ENCODE measurements around the gene WDR5B.
"Not testable (repeated sequence)": the region's sequence is repeated elsewhere in the genome, so short reads cannot be mapped to it uniquely, and the experiment has no call there.

DNA sequence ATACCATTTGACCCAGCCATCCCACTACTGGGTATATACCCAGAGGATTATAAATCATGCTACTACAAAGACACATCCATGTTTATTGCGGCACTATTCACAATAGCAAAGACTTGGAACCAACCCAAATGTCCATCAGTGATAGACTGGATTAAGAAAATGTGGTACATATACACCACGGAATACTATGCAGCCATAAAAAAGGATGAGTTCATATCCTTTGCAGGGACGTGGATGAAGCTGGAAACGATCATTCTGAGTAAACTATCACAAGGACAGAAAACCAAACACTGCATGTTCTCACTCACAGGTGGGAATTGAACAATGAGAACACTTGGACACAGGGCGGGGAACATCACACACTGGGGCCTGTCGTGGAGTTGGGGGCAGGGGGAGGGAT lies 32.4 kb upstream of the WDR5B start:
- TF ChIP-seq EZH2 (IDR thresholded peaks at IDR 0.05); POLR2AphosphoS5 (IDR thresholded peaks at IDR 0.05; ENCODE audit: borderline replicate concordance, low read depth, low read length); FOXP2 (optimal IDR thresholded peaks at IDR 0.05; ENCODE audit: control extremely low read depth, extremely low read length, insufficient read depth): not testable (repeated sequence)
